GM12878 (cell line): ENCODE data around the gene MARS1. TPM values are rescaled to one million over a fixed set of nuclear protein-coding genes. Genes with fewer than 3 reads are reported as not detected.
A peak's percentile ranks its signal among the peaks of the same experiment; 100 is the strongest.

Experiments
- BRCA1 ChIP-seq: IDR thresholded peaks from 2 replicates; pipeline ENCODE4 v1.6.1; 2011; ENCODE audit warnings: low read depth, low read length, improper control_type of control experiment
- CBX3 ChIP-seq: fragments of 200-600 bp; sonication (generic); IDR thresholded peaks from 2 replicates; pipeline ENCODE4 v1.6.1; 2016; ENCODE audit warnings: low read depth, borderline replicate concordance
- EED ChIP-seq: sonication (generic); IDR thresholded peaks from 2 replicates; pipeline ENCODE4 v1.6.1; 2016; ENCODE audit warnings: antibody characterized with exemption, low read depth
- ELK1 ChIP-seq: IDR thresholded peaks from 2 replicates; pipeline ENCODE4 v1.6.1; 2012; ENCODE audit warnings: low read depth, low read length, improper control_type of control experiment
- EZH2 ChIP-seq: IDR thresholded peaks from 2 replicates; pipeline ENCODE4 v1.6.1; 2012; ENCODE audit warnings: low read depth, mild to moderate bottlenecking, control low read depth, inconsistent platforms, low read length, borderline replicate concordance; ENCODE audit not compliant: control insufficient read depth
- GATAD2B ChIP-seq: fragments of 450-650 bp; conservative IDR thresholded peaks from 2 replicates; pipeline ENCODE4 v1.6.1; 2017; ENCODE audit warnings: low read depth, mild to moderate bottlenecking, moderate library complexity
- HSF1 ChIP-seq: fragments of 150-350 bp; IDR thresholded peaks from 2 replicates; pipeline ENCODE4 v1.6.1; 2014; ENCODE audit warnings: mild to moderate bottlenecking, low read depth, low read length
- IKZF1 ChIP-seq: fragments of 450-650 bp; conservative IDR thresholded peaks from 2 replicates; pipeline ENCODE4 v1.6.1; 2017; ENCODE audit warnings: antibody characterized with exemption, mild to moderate bottlenecking
- JUNB ChIP-seq: IDR thresholded peaks from 2 replicates; pipeline ENCODE4 v1.6.1; 2016; ENCODE audit warnings: antibody characterized with exemption, mild to moderate bottlenecking
- NRF1 ChIP-seq: conservative IDR thresholded peaks from 2 replicates; pipeline ENCODE4 v1.6.1; 2011; ENCODE audit warnings: mild to moderate bottlenecking, low read depth, low read length, improper control_type of control experiment
- PML ChIP-seq: IDR thresholded peaks from 2 replicates; pipeline ENCODE4 v1.6.1; 2012; ENCODE audit warnings: low read length, inconsistent platforms
- POLR2A ChIP-seq: IDR thresholded peaks from 2 replicates; pipeline ENCODE4 v1.6.1; 2011; ENCODE audit warnings: low read depth, mild to moderate bottlenecking, low read length
- RCOR1 ChIP-seq: conservative IDR thresholded peaks from 2 replicates; pipeline ENCODE4 v1.6.1; 2012; ENCODE audit warnings: low read depth, low read length, improper control_type of control experiment
- RELA ChIP-seq: fragments of 450-650 bp; IDR thresholded peaks from 2 replicates; pipeline ENCODE4 v1.8.0; 2014; ENCODE audit warnings: borderline replicate concordance; ENCODE audit not compliant: partially characterized antibody
- SIX5 ChIP-seq: IDR thresholded peaks from 2 replicates; pipeline ENCODE4 v1.6.1; 2011; ENCODE audit warnings: mild to moderate bottlenecking, low read depth, low read length, moderate library complexity; ENCODE audit not compliant: severe bottlenecking
- SKIL ChIP-seq: fragments of 450-650 bp; IDR thresholded peaks from 2 replicates; pipeline ENCODE4 v1.6.1; 2017; ENCODE audit warnings: mild to moderate bottlenecking, low read depth, inconsistent platforms; ENCODE audit not compliant: poor library complexity, severe bottlenecking
- SP1 ChIP-seq: IDR thresholded peaks from one replicate; pipeline ENCODE4 v1.6.1; 2011; ENCODE audit warnings: low read depth, low read length
- SREBF2 ChIP-seq: IDR thresholded peaks from 2 replicates; pipeline ENCODE4 v1.6.1; 2012; ENCODE audit warnings: mild to moderate bottlenecking, low read length
- WRNIP1 ChIP-seq: IDR thresholded peaks from 2 replicates; pipeline ENCODE4 v1.6.1; 2011; ENCODE audit warnings: low read depth, low read length, improper control_type of control experiment, borderline replicate concordance
- ZSCAN29 ChIP-seq: fragments of 450-650 bp; IDR thresholded peaks from 2 replicates; pipeline ENCODE4 v1.6.1; 2017; ENCODE audit warnings: mild to moderate bottlenecking, moderate library complexity
- polyA plus RNA-seq, 11 experiments: library from polyadenylated mRNA; depleted of rRNA in 4 of 11; unstranded in 6 of 11; stranded (reverse) in 5 of 11; fragments of >200 nt; fragmentation: Nextera tagmentation in 4 of 11; fragmentation: Illumina TruSeq in 1 of 11; extraction: Ambion mirVana in 4 of 11; extraction: Trizol in 1 of 11; gene quantifications; 1 replicate in 1 of 11; 2 replicates in 10 of 11; pipeline versions ENCODE4 v1.2.1 to v1.2.3, GENCODE V29; 2011 to 2016; ENCODE audit warnings: inconsistent platforms in 2 of 11, missing spikeins in 2 of 11, low read depth in 1 of 11
- total RNA-seq, 4 experiments: library from RNA; depleted of rRNA in 3 of 4; stranded (reverse); fragments of >200 nt in 3 of 4; fragmentation: Illumina TruSeq in 1 of 4; extraction: Trizol in 1 of 4; gene quantifications; 2 replicates each; pipeline versions ENCODE4 v1.2.1 to v1.2.3, GENCODE V29; 2013 to 2021
- TF ChIP-seq, protein P1 (sequence below): IDR thresholded peaks from 2 replicates; pipeline ENCODE4 v1.6.1; 2012; ENCODE audit warnings: low read length, inconsistent platforms
- TF ChIP-seq, protein P2 (sequence below): IDR thresholded peaks from 2 replicates; pipeline ENCODE4 v1.6.1; 2011; ENCODE audit warnings: borderline replicate concordance, low read depth, mild to moderate bottlenecking, moderate library complexity, low read length; ENCODE audit not compliant: insufficient read depth, poor library complexity, severe bottlenecking

MARS1 gene
- total and polyA plus RNA-seq, 10 of the 15 experiments (the other 5 are each of a cell fraction or from before 2014, with no cell fraction given) = 72.3 to 270 (median 153) TPM

DNA sequence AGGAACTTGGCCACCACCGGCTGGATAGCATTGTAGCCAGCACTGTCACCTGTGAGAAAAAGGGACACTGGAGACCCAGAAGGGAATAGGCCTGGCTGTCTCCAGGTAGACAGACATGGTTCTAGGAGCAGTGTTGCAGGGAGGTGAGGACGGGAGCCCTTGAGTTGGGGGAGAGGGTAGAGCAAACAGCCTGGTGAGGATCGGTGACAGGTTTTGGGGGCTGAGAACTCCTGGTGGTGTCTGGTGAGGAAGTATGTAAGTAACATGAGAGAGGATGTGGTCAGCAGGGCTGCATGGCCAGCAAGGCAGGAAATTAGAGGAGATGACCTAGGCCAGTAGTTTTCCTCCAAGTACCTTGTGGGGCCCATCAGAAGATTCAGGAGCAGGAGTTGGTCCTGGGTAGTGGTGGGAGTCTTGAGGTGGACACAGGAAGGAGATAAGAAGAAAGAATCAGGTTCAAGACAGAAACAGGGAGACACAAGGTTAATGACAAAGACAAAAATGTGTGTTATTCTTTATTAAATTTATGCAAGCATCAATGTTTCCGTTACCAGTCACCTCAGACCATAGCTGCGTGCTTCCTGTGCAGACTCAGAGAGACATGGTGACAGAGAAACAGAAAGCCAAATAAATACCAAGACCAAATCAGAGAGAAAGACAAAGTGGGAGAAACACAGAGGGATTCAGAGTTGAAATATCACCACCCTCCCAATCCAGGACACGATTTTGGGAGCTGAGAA, 8.3 kb upstream of the MARS1 start, which contains the start of gene ARHGAP9 (continued):
- TF ChIP-seq ELK1 (no peak), WRNIP1 (no peak), RCOR1 (no peak), CBX3 (no peak), ZSCAN29 (no peak), EED (peak; percentile 45; the same call in 1 of the 2 replicates), NRF1 (no peak), PML (peak; percentile 27; the same call in 1 of the 2 replicates), SREBF2 (no peak), RELA (no peak), BRCA1 (no peak), SP1 (peak; percentile 13), HSF1 (no peak), SIX5 (no peak), POLR2A (peak; percentile 8; the same call in 1 of the 2 replicates), IKZF1 (peak; percentile 53), GATAD2B (no peak), JUNB (no peak), SKIL (no peak), EZH2 (no peak)
- TF ChIP-seq, protein P1, sequence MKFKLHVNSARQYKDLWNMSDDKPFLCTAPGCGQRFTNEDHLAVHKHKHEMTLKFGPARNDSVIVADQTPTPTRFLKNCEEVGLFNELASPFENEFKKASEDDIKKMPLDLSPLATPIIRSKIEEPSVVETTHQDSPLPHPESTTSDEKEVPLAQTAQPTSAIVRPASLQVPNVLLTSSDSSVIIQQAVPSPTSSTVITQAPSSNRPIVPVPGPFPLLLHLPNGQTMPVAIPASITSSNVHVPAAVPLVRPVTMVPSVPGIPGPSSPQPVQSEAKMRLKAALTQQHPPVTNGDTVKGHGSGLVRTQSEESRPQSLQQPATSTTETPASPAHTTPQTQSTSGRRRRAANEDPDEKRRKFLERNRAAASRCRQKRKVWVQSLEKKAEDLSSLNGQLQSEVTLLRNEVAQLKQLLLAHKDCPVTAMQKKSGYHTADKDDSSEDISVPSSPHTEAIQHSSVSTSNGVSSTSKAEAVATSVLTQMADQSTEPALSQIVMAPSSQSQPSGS = no peak
- TF ChIP-seq, protein P2, sequence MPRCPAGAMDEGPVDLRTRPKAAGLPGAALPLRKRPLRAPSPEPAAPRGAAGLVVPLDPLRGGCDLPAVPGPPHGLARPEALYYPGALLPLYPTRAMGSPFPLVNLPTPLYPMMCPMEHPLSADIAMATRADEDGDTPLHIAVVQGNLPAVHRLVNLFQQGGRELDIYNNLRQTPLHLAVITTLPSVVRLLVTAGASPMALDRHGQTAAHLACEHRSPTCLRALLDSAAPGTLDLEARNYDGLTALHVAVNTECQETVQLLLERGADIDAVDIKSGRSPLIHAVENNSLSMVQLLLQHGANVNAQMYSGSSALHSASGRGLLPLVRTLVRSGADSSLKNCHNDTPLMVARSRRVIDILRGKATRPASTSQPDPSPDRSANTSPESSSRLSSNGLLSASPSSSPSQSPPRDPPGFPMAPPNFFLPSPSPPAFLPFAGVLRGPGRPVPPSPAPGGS = no peak
